ENCODE measurements around the gene IL17REL. TPM values are rescaled to one million over a fixed set of nuclear protein-coding genes. Genes with fewer than 3 reads are reported as not detected.

The IL17REL gene
- total and polyA plus RNA-seq, 2 of the 13 experiments (the other 11 are each of a cell fraction or from before 2014, with no cell fraction given), result not detected

- TF ChIP-seq PRDM4 (CRISPR knock-in tag; IDR thresholded peaks at IDR 0.05; ENCODE audit: borderline replicate concordance) (no peak), TFE3 (CRISPR knock-in tag; IDR thresholded peaks at IDR 0.05) (peak; percentile 89), ZNF431 (CRISPR knock-in tag; IDR thresholded peaks at IDR 0.05; ENCODE audit: borderline replicate concordance, low read depth) (0 out of 2 replicates have a peak, but pooled peaks have one; percentile 52), XRCC5 (optimal IDR thresholded peaks at IDR 0.05; ENCODE audit: low read length) (no peak), SKI (IDR thresholded peaks at IDR 0.05; ENCODE audit: partially characterized antibody) (peak; percentile 24), IRX3 (CRISPR knock-in tag; IDR thresholded peaks at IDR 0.05; ENCODE audit: borderline replicate concordance, low read depth) (no peak), SCMH1 (CRISPR knock-in tag; IDR thresholded peaks at IDR 0.05; ENCODE audit: borderline replicate concordance) (no peak), TCF7L2 (IDR thresholded peaks at IDR 0.05; ENCODE audit: low read depth, low read length) (no peak), BCL3 (CRISPR knock-in tag; IDR thresholded peaks at IDR 0.05) (no peak), ZNF441 (CRISPR knock-in tag; IDR thresholded peaks at IDR 0.05; ENCODE audit: borderline replicate concordance) (no peak), ZNF180 (CRISPR knock-in tag; IDR thresholded peaks at IDR 0.05; ENCODE audit: borderline replicate concordance, low read depth) (no peak), PHF8 (CRISPR knock-in tag; IDR thresholded peaks at IDR 0.05) (no peak; the same call in 1 of the 2 replicates), SKIL (CRISPR knock-in tag; IDR thresholded peaks at IDR 0.05; ENCODE audit: borderline replicate concordance) (no peak), AGO2 (optimal IDR thresholded peaks at IDR 0.05; ENCODE audit: low read depth, low read length) (no peak), ZNF124 (CRISPR knock-in tag; IDR thresholded peaks at IDR 0.05) (no peak), ZZZ3 (CRISPR knock-in tag; IDR thresholded peaks at IDR 0.05; ENCODE audit: borderline replicate concordance) (no peak), STAT5B (CRISPR knock-in tag; IDR thresholded peaks at IDR 0.05) (no peak), MEIS1 (CRISPR knock-in tag; IDR thresholded peaks at IDR 0.05; ENCODE audit: borderline replicate concordance) (no peak), TEF (CRISPR knock-in tag; IDR thresholded peaks at IDR 0.05) (no peak), ZNF547 (CRISPR knock-in tag; IDR thresholded peaks at IDR 0.05) (no peak; the same call in 1 of the 2 replicates), ZNF232 (CRISPR knock-in tag; IDR thresholded peaks at IDR 0.05; ENCODE audit: borderline replicate concordance) (no peak)
These were observed 50.4 kb downstream of the IL17REL start (continued) for GRCh38 chr22:49962012-49962750.

Data from HepG2 (cell line).